ENCODE measurements around the gene HOXC6.

HOXC6 gene

DNA sequence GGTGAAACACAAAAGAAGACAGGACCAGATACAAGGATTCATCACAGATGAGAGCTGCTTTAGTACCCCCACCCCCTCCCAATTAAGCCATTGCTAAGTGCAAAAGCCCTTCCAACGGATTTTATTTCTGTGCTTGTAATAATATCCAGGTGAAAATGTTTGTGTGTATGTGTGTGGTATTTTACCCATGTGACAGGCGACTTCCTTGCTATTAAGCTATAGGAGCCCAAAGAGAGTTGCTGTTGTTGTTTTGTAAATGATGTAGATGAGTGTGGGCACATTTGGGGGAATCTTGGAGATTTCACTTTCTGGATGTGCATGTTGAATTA is 22.2 kb downstream of the HOXC6 start:
- no peak for DNase-seq (ENCODE audit: low spot score)
- TF ChIP-seq, protein P1, sequence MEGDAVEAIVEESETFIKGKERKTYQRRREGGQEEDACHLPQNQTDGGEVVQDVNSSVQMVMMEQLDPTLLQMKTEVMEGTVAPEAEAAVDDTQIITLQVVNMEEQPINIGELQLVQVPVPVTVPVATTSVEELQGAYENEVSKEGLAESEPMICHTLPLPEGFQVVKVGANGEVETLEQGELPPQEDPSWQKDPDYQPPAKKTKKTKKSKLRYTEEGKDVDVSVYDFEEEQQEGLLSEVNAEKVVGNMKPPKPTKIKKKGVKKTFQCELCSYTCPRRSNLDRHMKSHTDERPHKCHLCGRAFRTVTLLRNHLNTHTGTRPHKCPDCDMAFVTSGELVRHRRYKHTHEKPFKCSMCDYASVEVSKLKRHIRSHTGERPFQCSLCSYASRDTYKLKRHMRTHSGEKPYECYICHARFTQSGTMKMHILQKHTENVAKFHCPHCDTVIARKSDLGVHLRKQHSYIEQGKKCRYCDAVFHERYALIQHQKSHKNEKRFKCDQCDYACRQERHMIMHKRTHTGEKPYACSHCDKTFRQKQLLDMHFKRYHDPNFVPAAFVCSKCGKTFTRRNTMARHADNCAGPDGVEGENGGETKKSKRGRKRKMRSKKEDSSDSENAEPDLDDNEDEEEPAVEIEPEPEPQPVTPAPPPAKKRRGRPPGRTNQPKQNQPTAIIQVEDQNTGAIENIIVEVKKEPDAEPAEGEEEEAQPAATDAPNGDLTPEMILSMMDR (IDR thresholded peaks at IDR 0.05; ENCODE audit: extremely low read depth, missing control alignments), result no peak

DNA sequence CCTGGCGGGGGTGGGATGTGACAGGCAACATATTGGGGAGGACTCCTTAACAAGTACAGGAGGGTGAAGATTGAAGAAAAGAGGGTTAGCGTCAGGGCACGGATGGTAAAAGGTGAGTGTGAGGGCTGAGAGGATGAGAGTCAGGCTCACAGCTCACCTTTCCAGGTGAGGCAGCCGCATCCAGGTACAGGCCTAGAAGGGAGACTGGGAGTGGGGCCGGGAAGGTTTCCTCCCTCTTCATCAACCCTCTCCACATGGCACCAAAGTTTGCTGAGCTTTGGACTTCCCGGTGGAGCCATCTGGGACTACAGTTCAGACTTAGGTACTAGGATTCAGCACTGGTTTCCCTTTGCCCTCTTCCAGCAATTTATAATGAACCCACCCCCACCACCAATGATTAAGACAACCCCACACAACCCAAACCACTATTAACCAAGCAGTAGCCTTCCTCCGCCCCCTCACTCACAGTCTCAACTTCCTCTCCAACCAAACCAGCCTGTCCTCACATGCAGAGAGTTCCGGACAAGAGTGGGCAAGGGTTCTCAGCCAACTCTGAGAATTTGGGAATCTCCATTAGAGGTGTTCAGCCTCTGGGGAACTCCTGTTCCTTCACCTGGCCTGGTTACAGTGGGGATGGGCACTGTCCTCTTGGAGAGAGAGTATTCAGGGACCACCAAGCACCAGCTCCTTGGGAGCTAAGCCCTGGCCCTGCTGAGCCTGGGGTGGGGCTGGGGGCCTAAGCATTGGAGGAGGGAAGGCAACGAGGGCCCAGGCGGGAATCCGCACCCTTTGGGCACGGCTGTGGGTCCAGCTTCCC is 23.0 kb downstream of the HOXC6 start:
- TF ChIP-seq, protein P1 (IDR thresholded peaks at IDR 0.05; ENCODE audit: extremely low read depth, missing control alignments), result no peak

DNA sequence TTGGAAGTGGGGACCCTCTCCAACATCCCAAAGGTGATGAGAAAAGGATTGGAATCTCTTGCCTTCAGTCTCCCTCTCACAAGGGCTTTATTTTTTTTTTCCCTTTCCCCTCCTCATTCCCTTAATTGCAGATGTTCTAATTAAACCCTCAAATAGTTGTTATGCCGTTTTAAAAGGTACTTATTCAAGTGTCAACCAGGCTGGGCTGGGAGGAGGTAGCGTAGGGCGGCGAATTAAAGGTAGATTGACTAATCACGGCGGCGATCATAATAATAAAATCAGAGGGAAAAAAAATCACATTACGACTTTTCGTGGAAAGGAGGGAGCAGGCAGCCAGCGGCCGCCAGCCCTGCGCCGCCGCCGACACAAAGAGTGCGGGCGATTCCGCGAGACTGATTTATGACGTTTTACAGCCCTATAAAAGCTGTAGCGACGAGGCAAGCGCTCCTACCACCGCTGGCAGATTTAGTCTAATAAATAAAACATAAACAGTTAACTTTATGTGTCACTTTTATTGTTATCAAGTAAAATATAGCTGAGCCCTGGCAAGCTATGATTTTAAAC is 23.7 kb downstream of the HOXC6 start:
- peak; percentile 44 for DNase-seq (ENCODE audit: low spot score)
- TF ChIP-seq, protein P1 (IDR thresholded peaks at IDR 0.05; ENCODE audit: extremely low read depth, missing control alignments), result no peak

More for the DNA sequence above, 23.0 kb downstream of the HOXC6 start:
- peak; percentile 58 for DNase-seq (ENCODE audit: low spot score)

DNA sequence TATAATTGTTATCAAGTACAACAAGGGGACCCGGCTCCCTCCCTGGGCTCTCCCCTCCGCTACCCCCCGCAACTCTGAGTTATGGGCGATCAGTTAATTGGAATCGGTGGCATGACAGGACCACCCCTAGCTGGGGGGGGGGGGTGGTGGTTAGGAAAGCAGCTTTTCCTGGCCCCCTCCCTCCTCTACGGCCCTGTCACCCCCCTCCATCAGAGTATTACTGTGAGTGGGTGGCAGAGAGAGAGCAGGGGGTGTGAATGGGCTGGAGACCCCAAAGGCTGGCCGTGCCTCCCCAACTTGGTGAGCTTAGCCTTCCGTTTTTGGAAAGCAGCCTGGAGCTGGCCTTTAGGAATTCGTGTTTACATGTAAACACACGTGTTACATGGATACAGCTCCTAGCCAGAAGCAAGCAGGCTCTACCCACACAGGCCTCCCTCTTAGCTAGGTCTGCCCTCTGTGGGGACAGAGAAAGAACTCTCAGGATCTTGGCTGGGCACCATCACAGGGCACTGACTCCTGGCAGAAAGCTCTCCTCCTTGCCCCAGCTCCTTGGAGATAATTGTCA is 24.3 kb downstream of the HOXC6 start:
- TF ChIP-seq, protein P1 (IDR thresholded peaks at IDR 0.05; ENCODE audit: extremely low read depth, missing control alignments), result no peak
- DNase-seq (ENCODE audit: low spot score), result no peak

DNA sequence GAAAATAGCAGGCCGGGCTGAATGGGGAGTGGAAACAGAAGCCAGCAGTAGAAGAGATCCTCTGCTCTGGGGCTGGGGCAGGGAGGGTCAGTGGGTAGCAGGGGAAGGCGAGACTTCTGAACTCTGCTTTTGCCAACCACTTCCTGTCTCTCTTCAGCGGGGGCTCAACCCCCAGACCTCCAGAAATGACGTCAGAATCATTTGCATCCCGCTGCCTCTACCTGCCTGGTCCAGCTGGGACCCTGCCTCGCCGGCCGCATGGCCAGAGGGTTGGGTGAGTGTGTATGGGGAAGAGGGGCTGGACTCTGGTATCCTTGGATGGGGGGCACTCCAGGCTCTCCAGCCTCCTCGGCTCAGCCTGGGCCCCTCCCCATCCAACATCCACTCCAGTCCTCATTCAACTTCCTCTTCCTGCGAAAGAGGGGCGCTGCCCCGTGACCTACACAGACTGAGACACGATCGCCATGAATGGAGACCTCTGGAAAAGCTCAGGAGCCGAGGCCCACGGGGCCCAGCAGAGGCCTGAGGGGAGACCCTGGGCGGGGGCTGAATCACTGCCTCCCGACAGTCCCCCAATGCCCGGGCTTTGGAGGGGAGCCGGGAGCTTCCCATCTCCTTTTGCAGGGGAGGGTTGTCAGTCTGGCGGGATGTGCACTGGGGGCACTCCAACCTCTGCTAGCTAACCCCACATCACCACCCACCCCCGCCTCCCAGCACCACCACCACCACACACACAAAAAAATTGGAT is 24.9 kb downstream of the HOXC6 start:
- TF ChIP-seq, protein P1 (IDR thresholded peaks at IDR 0.05; ENCODE audit: extremely low read depth, missing control alignments), result no peak
- DNase-seq (ENCODE audit: low spot score), result peak; percentile 81

DNA sequence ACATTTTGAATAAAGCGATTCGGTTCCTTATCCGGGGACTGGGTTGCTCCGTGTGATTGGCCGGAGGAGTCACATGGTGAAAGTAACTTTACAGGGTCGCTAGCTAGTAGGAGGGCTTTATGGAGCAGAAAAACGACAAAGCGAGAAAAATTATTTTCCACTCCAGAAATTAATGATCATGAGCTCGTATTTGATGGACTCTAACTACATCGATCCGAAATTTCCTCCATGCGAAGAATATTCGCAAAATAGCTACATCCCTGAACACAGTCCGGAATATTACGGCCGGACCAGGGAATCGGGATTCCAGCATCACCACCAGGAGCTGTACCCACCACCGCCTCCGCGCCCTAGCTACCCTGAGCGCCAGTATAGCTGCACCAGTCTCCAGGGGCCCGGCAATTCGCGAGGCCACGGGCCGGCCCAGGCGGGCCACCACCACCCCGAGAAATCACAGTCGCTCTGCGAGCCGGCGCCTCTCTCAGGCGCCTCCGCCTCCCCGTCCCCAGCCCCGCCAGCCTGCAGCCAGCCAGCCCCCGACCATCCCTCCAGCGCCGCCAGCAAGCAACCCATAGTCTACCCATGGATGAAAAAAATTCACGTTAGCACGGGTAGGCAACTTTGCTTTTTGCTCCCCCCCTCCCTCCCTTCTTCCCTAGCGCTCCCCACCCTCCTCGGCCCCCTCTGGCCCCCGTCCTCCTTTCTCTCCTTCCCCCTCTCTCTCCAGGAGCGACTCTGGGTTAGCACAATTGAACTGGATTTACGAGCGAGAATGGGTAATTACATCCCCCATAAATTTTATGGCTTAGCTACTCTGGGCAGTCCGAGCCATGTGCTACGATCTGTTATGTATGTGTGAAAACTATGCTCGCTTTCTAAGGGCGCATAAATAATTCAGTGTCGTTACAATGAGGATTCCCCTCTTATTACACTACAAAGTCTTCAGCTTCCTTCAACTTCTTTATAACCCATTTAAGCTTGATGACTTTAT is 25.8 kb downstream of the HOXC6 start, which contains the start of gene HOXC4:
Gene HOXC4, plus strand, starts transcription at position 85 of the 991 bp plus-strand sequence. Its CDS starts 88 bp downstream, at position 173.
- TF ChIP-seq, protein P1 (IDR thresholded peaks at IDR 0.05; ENCODE audit: extremely low read depth, missing control alignments), result no peak
- peak; percentile 79 for DNase-seq (ENCODE audit: low spot score)
